ENCODE results near the gene ARHGDIB. TPM values are rescaled to one million over a fixed set of nuclear protein-coding genes. Genes with fewer than 3 reads are reported as not detected.

ARHGDIB gene
- total RNA-seq, 2 donors from 2014 or later = 199 to 223 TPM

DNA sequence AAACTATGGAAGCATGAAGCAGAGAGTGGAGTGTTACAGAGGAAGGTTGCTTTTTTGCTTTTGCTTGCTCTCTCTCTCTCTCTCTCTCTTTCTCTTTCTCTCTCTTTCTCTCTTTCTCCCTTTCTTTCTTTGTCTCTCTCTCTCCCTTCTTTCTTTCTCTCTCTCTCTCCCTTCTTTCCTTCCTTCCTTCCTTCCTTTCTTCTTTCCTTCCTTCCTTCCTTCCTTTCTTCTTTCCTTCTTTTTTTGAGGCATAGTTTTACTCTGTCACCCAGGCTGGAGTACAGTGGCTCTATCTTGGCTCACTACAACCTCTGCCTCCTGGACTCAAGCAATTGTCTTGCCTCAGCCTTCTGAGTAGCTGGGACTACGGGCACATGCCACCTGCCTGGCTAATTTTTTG is 7.6 kb downstream of the ARHGDIB start:
- no peak for DNase-seq (ENCODE audit: low spot score)
- peak overlapping the region in 1 of 2 donors; percentile 83 for H3K27ac ChIP-seq
- ATAC-seq (ENCODE audit: insufficient number of reproducible peaks, low FRiP score, low read depth) = no peak
- no peaks in the 10 kb centered on the region for H3K36me3 ChIP-seq
- peaks cover 40 to 71% of the 10 kb centered on the region in 2 donors for H3K4me1 ChIP-seq (ENCODE audit: control insufficient read depth in 1 of 2, low read depth in 2 of 2)
- TF ChIP-seq, protein P1, sequence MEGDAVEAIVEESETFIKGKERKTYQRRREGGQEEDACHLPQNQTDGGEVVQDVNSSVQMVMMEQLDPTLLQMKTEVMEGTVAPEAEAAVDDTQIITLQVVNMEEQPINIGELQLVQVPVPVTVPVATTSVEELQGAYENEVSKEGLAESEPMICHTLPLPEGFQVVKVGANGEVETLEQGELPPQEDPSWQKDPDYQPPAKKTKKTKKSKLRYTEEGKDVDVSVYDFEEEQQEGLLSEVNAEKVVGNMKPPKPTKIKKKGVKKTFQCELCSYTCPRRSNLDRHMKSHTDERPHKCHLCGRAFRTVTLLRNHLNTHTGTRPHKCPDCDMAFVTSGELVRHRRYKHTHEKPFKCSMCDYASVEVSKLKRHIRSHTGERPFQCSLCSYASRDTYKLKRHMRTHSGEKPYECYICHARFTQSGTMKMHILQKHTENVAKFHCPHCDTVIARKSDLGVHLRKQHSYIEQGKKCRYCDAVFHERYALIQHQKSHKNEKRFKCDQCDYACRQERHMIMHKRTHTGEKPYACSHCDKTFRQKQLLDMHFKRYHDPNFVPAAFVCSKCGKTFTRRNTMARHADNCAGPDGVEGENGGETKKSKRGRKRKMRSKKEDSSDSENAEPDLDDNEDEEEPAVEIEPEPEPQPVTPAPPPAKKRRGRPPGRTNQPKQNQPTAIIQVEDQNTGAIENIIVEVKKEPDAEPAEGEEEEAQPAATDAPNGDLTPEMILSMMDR (IDR thresholded peaks at IDR 0.05) = no peak
- no peaks in the 10 kb centered on the region for H3K9me3 ChIP-seq
- H3K27me3 ChIP-seq (replicated peaks; ENCODE audit: insufficient read depth) = no peaks in the 10 kb centered on the region
- no peak overlapping the region for H3K4me3 ChIP-seq

DNA sequence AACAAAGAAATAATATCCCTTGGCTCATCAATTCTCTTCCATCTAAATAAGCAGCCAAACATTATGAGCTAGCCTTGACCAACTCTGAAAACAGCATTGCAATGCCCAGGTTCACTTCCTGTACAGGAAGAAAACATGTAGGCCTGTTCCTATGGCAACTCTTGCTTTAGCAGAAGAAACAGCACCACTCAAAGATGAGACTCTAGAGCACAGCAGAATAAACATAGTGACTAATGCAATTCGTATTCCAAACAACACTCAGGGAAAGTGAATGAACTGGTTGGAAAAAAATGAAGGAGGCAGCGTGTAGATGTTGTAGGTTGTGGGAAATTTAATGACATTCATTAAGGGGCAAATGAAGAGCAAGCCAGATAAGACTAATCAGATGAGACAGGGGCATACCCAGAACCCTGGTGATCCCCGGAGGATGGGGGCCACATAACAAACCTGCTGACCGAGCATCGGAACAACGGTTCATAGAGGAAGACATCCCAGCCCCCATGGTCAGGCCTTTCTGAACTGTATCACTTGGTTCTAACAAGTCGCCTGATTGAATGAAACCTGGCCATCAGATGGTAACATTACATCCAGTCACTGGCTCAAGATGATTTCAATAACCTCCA is 9.0 kb downstream of the ARHGDIB start:
- H3K9me3 ChIP-seq = no peaks in the 10 kb centered on the region
- H3K27me3 ChIP-seq (replicated peaks; ENCODE audit: insufficient read depth) = no peaks in the 10 kb centered on the region
- no peak for DNase-seq (ENCODE audit: low spot score)
- H3K4me3 ChIP-seq = no peak overlapping the region
- H3K36me3 ChIP-seq = no peaks in the 10 kb centered on the region
- TF ChIP-seq, protein P1 (IDR thresholded peaks at IDR 0.05) = no peak
- peak; percentile 77 for ATAC-seq (ENCODE audit: insufficient number of reproducible peaks, low FRiP score, low read depth)
- peaks cover 39 to 70% of the 10 kb centered on the region in 2 donors for H3K4me1 ChIP-seq (ENCODE audit: control insufficient read depth in 1 of 2, low read depth in 2 of 2)
- H3K27ac ChIP-seq = peak overlapping the region; percentile 66 to 83

DNA sequence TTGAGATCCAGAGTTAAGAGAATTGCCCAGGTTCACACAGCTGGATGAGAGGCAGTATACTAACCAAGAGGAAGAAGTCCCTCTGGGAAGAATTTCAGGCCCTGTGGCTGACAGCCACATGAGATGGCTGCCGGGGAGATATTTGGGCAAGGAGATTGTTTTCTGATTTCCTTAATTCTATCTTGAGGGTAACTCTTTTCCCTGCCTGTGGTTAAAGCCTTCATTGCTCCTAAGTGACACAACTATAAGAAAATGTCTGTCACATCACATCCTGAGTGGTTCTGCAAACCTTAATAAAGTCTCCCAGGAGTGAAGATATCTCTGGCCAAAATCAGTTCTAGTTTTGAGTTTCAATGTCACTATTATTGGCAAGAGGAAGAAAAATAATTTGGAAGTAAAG is 9.6 kb downstream of the ARHGDIB start:
- Histone ChIP-seq H3K4me3 (no peak overlapping the region), H3K4me1 (ENCODE audit: control insufficient read depth in 1 of 2, low read depth in 2 of 2) (peaks cover 38 to 70% of the 10 kb centered on the region in 2 donors), H3K27me3 (replicated peaks; ENCODE audit: insufficient read depth) (no peaks in the 10 kb centered on the region), H3K9me3 (no peaks in the 10 kb centered on the region), H3K36me3 (no peaks in the 10 kb centered on the region), H3K27ac (peak overlapping the region; percentile 66 to 83)
- TF ChIP-seq, protein P1 (IDR thresholded peaks at IDR 0.05) = no peak
- ATAC-seq (ENCODE audit: insufficient number of reproducible peaks, low FRiP score, low read depth) = no peak
- DNase-seq (ENCODE audit: low spot score) = no peak

DNA sequence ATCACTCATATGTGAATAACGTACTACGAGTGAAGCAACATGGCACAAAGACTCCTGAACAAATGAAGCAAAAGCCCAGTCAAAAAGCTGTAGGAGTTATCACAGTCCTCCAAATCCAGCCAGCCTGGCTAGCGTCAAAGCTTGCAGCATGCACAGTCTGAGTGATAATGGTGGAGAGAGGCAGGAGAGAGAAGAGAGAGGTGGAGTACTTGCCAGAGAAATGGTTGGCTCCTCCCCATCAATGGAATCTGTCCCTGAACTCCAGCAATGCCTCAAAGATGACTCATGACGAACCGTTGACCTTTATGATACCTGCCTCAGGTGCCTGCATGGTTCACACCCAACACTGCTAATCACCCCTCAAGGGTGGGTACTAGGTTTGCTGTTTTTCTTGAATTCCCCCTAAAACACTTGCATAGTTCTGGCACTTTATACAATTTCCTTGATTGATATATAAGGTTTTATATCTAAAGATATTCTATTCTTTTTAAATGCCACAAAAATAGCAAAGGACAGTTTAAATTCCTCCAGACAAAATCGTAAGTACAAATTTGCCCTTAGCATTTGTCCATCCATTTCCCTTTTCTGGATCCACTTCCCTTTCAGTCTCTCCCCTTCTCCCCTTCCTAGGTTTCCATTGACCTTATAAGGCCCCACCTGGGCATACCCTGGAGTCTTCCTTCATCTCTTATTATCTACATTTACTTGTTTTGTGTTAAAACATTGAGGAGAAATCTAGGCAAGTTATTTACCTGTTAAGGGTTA is 10.2 kb downstream of the ARHGDIB start:
- Histone ChIP-seq H3K9me3 (no peaks in the 10 kb centered on the region), H3K4me3 (no peak overlapping the region), H3K36me3 (no peaks in the 10 kb centered on the region), H3K27me3 (replicated peaks; ENCODE audit: insufficient read depth) (no peaks in the 10 kb centered on the region), H3K27ac (peak overlapping the region; percentile 66 to 83), H3K4me1 (ENCODE audit: control insufficient read depth in 1 of 2, low read depth in 2 of 2) (peaks cover 34 to 70% of the 10 kb centered on the region in 2 donors)
- TF ChIP-seq, protein P1 (IDR thresholded peaks at IDR 0.05) = no peak
- DNase-seq (ENCODE audit: low spot score) = no peak
- ATAC-seq (ENCODE audit: insufficient number of reproducible peaks, low FRiP score, low read depth) = no peak

DNA sequence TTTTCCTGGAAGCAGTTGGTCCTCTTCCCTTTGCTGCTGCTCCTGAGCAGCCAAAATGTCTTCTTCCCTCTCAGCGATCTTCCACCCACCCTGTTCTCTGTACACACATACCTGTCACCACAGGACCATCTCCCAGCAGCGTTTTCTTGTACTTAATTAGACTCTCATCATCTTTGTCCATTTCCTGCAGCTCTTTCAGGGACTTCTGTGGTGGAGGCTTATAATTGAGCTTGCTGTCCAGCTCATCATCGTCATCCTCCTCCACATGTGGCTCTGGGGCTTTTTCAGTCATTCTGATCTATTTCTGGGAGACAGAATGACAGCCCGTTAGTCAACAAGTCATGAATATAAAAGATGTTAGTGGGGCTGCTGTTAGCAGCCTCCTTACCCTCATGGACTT is 11.0 kb downstream of the ARHGDIB start:
- no peak for ATAC-seq (ENCODE audit: insufficient number of reproducible peaks, low FRiP score, low read depth)
- H3K4me1 ChIP-seq (ENCODE audit: control insufficient read depth in 1 of 2, low read depth in 2 of 2) = peaks cover 34 to 73% of the 10 kb centered on the region in 2 donors
- no peaks in the 10 kb centered on the region for H3K27me3 ChIP-seq (replicated peaks; ENCODE audit: insufficient read depth)
- H3K9me3 ChIP-seq = no peaks in the 10 kb centered on the region
- H3K27ac ChIP-seq = peak overlapping the region; percentile 9 to 83
- no peak for DNase-seq (ENCODE audit: low spot score)
- TF ChIP-seq, protein P1 (IDR thresholded peaks at IDR 0.05) = no peak
- H3K36me3 ChIP-seq = no peaks in the 10 kb centered on the region
- H3K4me3 ChIP-seq = no peak overlapping the region

All from thoracic aorta (tissue), 2 donors.